Measurements from ENCODE around the gene RASGEF1B. TPM values are rescaled to one million over a fixed set of nuclear protein-coding genes. Genes with fewer than 3 reads are reported as not detected.
"Not testable (repeated sequence)": the region's sequence is repeated elsewhere in the genome, so short reads cannot be mapped to it uniquely, and the experiment has no call there.

The RASGEF1B gene
- total and polyA plus RNA-seq, 2 of the 4 experiments (the other 2 are of a cell fraction), result 0.09 to 0.36 TPM

- in situ Hi-C loops (cut with MboI; ENCODE audit: low sequenced_read_pairs), result loop anchor here (10.0 kb wide), 2 partner anchors 438 to 798 kb away; no protein-coding TSS in a partner anchor
- H3K27ac ChIP-seq (ENCODE audit: insufficient read depth, low read length); H2AFZ ChIP-seq (replicated peaks; ENCODE audit: low read length, poor library complexity); H3K4me1 ChIP-seq (ENCODE audit: control insufficient read depth, insufficient read depth, low read length); H3K56ac ChIP-seq (ENCODE audit: extremely low read depth, insufficient read depth, low read length); H3K36me3 ChIP-seq (ENCODE audit: control insufficient read depth, insufficient read depth, low read length); H3K4me3 ChIP-seq (ENCODE audit: insufficient read depth, low read depth, low read length); H3K9me3 ChIP-seq (ENCODE audit: control insufficient read depth, insufficient read depth, low read length); H3K14ac ChIP-seq (replicated peaks; ENCODE audit: low read depth, low read length); H3K4ac ChIP-seq (ENCODE audit: low read depth, low read length); H2BK15ac ChIP-seq (ENCODE audit: low read depth, low read length); H3K18ac ChIP-seq (ENCODE audit: low read depth, low read length); DNase-seq; H3K79me1 ChIP-seq (ENCODE audit: low read depth in 1 of 2, low read length in 2 of 2); POLR2A ChIA-PET (ENCODE audit: unreplicated experiment); H3K4me2 ChIP-seq (ENCODE audit: low read depth, low read length); H3K9ac ChIP-seq (ENCODE audit: low read depth, low read length); H2BK5ac ChIP-seq (ENCODE audit: low read depth, low read length, poor library complexity, severe bottlenecking); H4K91ac ChIP-seq (ENCODE audit: insufficient read depth, low read depth, low read length); H3K23ac ChIP-seq (ENCODE audit: low read depth, low read length); H4K8ac ChIP-seq (ENCODE audit: low read depth in 2 of 2, low read length in 2 of 2); H3K27me3 ChIP-seq (ENCODE audit: control insufficient read depth, insufficient read depth, low read length); H4K20me1 ChIP-seq (ENCODE audit: insufficient read depth, low read length); H2BK20ac ChIP-seq (ENCODE audit: low read depth, low read length); H2AK5ac ChIP-seq (ENCODE audit: low read depth, low read length); H2BK120ac ChIP-seq (ENCODE audit: low read depth, low read length); H4K5ac ChIP-seq (ENCODE audit: low read depth, low read length); H2AK9ac ChIP-seq (replicated peaks; ENCODE audit: low read depth, low read length, poor library complexity); BruUV-seq (replicated peaks); ATAC-seq (ENCODE audit: low read depth); H3K9me1 ChIP-seq (ENCODE audit: insufficient read depth, low read length): not testable (repeated sequence)
- WGBS, 2 experiments (ENCODE audit: extremely low coverage in 2 of 2, insufficient read length in 1 of 2), result 51% methylated on average over 3 of the region's 13 CpGs; no CpG with 5 or more reads in 1 of the 2 experiments
- intact Hi-C loops (cut with micrococcal nuclease), result loop anchor here (1.0 to 5.0 kb wide), 6 partner anchors 61 to 956 kb away; no protein-coding TSS in a partner anchor
- dilution Hi-C loops (cut with HindIII; ENCODE audit: low sequenced_read_pairs, unreplicated experiment), result loop anchor here (25.0 kb wide), 1 partner anchor 431 kb away; no protein-coding TSS in a partner anchor
- CTCF ChIA-PET, result interaction anchor here (0.6 to 0.7 kb wide), 3 partner anchors 39 to 421 kb away, joined by 3 read pairs; no protein-coding TSS in a partner anchor
Measured at GRCh38 chr4:81406481-81406880, 65.2 kb downstream of the RASGEF1B start.

Measured in IMR-90 (cell line).